ENCODE measurements around the gene SIX6. TPM values are rescaled to one million over a fixed set of nuclear protein-coding genes. Genes with fewer than 3 reads are reported as not detected.

SIX6 gene
- total RNA-seq, 1 experiment from 2014 or later = not detected

GRCh38 chr14:60490270-60490669, 18.7 kb upstream of the SIX6 start:
- no peaks in the 10 kb centered on the region for H3K9me3 ChIP-seq (ENCODE audit: control insufficient read depth, insufficient read depth, low read depth, low read length)
- CTCF ChIA-PET = no interaction called here
- in situ Hi-C loops (cut with HindIII; ENCODE audit: low pct_unique_long_range_greater_than_20kb, low sequenced_read_pairs) (no loop called here), intact Hi-C loops (cut with micrococcal nuclease; ENCODE audit: unreplicated experiment) (no loop called here)
- POLR2A ChIA-PET = no interaction called here
- TF ChIP-seq REST (IDR thresholded peaks at IDR 0.05; ENCODE audit: insufficient read depth in 1 of 2, low read depth in 2 of 2, low read length in 1 of 2) = no peak
- ATAC-seq = no peak
- no peaks in the 10 kb centered on the region for H3K36me3 ChIP-seq (ENCODE audit: control insufficient read depth, insufficient read depth, low read length)
- no peaks in the 10 kb centered on the region for H3K4me1 ChIP-seq (ENCODE audit: control insufficient read depth, insufficient read depth, low read length)
- no TSS peak for BruUV-seq (replicated peaks)
- no peaks in the 10 kb centered on the region for H3K27me3 ChIP-seq (ENCODE audit: control insufficient read depth, insufficient read depth, low read length)
- H3K4me3 ChIP-seq (ENCODE audit: low read depth in 2 of 2, low read length in 2 of 2) = no peak overlapping the region
- DNase-seq (ENCODE audit: low read depth, low spot score) = no peak
- H3K27ac ChIP-seq (ENCODE audit: low read length) = no peak overlapping the region

- Histone ChIP-seq H3K27me3 (ENCODE audit: control insufficient read depth, insufficient read depth, low read length) (no peaks in the 10 kb centered on the region), H3K4me1 (ENCODE audit: control insufficient read depth, insufficient read depth, low read length) (no peaks in the 10 kb centered on the region), H3K9me3 (ENCODE audit: control insufficient read depth, insufficient read depth, low read depth, low read length) (no peaks in the 10 kb centered on the region), H3K36me3 (ENCODE audit: control insufficient read depth, insufficient read depth, low read length) (no peaks in the 10 kb centered on the region), H3K4me3 (ENCODE audit: low read depth in 2 of 2, low read length in 2 of 2) (no peak overlapping the region), H3K27ac (ENCODE audit: low read length) (no peak overlapping the region)
- no peak for TF ChIP-seq TCF7L2 (IDR thresholded peaks at IDR 0.05; ENCODE audit: low read depth, low read length)
- BruUV-seq (replicated peaks) = no TSS peak
- in situ Hi-C loops (cut with HindIII; ENCODE audit: low pct_unique_long_range_greater_than_20kb, low sequenced_read_pairs) (no loop called here), intact Hi-C loops (cut with micrococcal nuclease; ENCODE audit: unreplicated experiment) (no loop called here)
- DNase-seq (ENCODE audit: low read depth, low spot score) (no peak), ATAC-seq (no peak)
- CTCF ChIA-PET = no interaction called here
- POLR2A ChIA-PET = interaction anchor here (0.5 kb wide), 1 partner anchor 9 kb away, joined by 3 read pairs; no protein-coding TSS in a partner anchor
Observed at GRCh38 chr14:60495946-60496345, 13.0 kb upstream of the SIX6 start.

GRCh38 chr14:60502541-60502940, 6.4 kb upstream of the SIX6 start:
- Histone ChIP-seq H3K27me3 (ENCODE audit: control insufficient read depth, insufficient read depth, low read length) (peaks cover 2% of the 10 kb centered on the region), H3K4me1 (ENCODE audit: control insufficient read depth, insufficient read depth, low read length) (no peaks in the 10 kb centered on the region), H3K36me3 (ENCODE audit: control insufficient read depth, insufficient read depth, low read length) (no peaks in the 10 kb centered on the region), H3K9me3 (ENCODE audit: control insufficient read depth, insufficient read depth, low read depth, low read length) (no peaks in the 10 kb centered on the region), H3K27ac (ENCODE audit: low read length) (no peak overlapping the region), H3K4me3 (ENCODE audit: low read depth in 2 of 2, low read length in 2 of 2) (no peak overlapping the region)
- ChIA-PET POLR2A (no interaction called here), CTCF (no interaction called here)
- no TSS peak for BruUV-seq (replicated peaks)
- intact Hi-C loops (cut with micrococcal nuclease; ENCODE audit: unreplicated experiment) = no loop called here
- DNase-seq (ENCODE audit: low read depth, low spot score) = no peak
- no peak for ATAC-seq
- TF ChIP-seq POLR2AphosphoS5 (IDR thresholded peaks at IDR 0.05; ENCODE audit: low read depth, low read length) = no peak
- TF ChIP-seq REST (IDR thresholded peaks at IDR 0.05; ENCODE audit: insufficient read depth in 1 of 2, low read depth in 2 of 2, low read length in 1 of 2) = no peak
- no peak for TF ChIP-seq SIN3A (IDR thresholded peaks at IDR 0.05; ENCODE audit: borderline replicate concordance, insufficient read depth, low read depth, low read length)
- TF ChIP-seq CTCF (IDR thresholded peaks at IDR 0.05) = no peak
- no peak for TF ChIP-seq TCF7L2 (IDR thresholded peaks at IDR 0.05; ENCODE audit: low read depth, low read length)
- in situ Hi-C loops (cut with HindIII; ENCODE audit: low pct_unique_long_range_greater_than_20kb, low sequenced_read_pairs) = no loop called here
